ENCODE results near the gene ACOT8.
"Not testable (repeated sequence)": the region's sequence is repeated elsewhere in the genome, so short reads cannot be mapped to it uniquely, and the experiment has no call there.

Gene ACOT8

GRCh38 chr20:45813489-45813888 lies 43.7 kb downstream of the ACOT8 start:
- no peak for TF ChIP-seq CTCF (IDR thresholded peaks at IDR 0.05; ENCODE audit: control insufficient read depth, insufficient read depth, low read depth, low read length, missing control alignments)
- peak overlapping the region; percentile 91 for H3K4me3 ChIP-seq (ENCODE audit: control insufficient read depth, low read depth, low read length)
- no peak for DNase-seq (ENCODE audit: low read depth)

- DNase-seq (ENCODE audit: low read depth) = no peak
- no peak for TF ChIP-seq CTCF (IDR thresholded peaks at IDR 0.05; ENCODE audit: control insufficient read depth, insufficient read depth, low read depth, low read length, missing control alignments)
- peak overlapping the region; percentile 91 for H3K4me3 ChIP-seq (ENCODE audit: control insufficient read depth, low read depth, low read length)
Measured at GRCh38 chr20:45813006-45813340, 44.2 kb downstream of the ACOT8 start.

- peak within 1 kb of the TSS; percentile 91 for H3K4me3 ChIP-seq (ENCODE audit: control insufficient read depth, low read depth, low read length)
- no peak for TF ChIP-seq CTCF (IDR thresholded peaks at IDR 0.05; ENCODE audit: control insufficient read depth, insufficient read depth, low read depth, low read length, missing control alignments)
- peak; percentile 99 for DNase-seq (ENCODE audit: low read depth)
Measured at GRCh38 chr20:45812157-45813005, 44.8 kb downstream of the ACOT8 start, which contains the start of gene UBE2C. TSS of gene UBE2C (plus strand) at chr20:45812644. CDS start at chr20:45812696, 52 bp downstream.

- no peak overlapping the region for H3K4me3 ChIP-seq (ENCODE audit: control insufficient read depth, low read depth, low read length)
- TF ChIP-seq CTCF (IDR thresholded peaks at IDR 0.05; ENCODE audit: control insufficient read depth, insufficient read depth, low read depth, low read length, missing control alignments) = no peak
- DNase-seq (ENCODE audit: low read depth) = no peak
Measured at GRCh38 chr20:45810191-45810970, 46.8 kb downstream of the ACOT8 start.

GRCh38 chr20:45801851-45802250 lies 55.3 kb downstream of the ACOT8 start:
- H3K4me3 ChIP-seq (ENCODE audit: control insufficient read depth, low read depth, low read length) = no peak overlapping the region
- no peak for TF ChIP-seq CTCF (IDR thresholded peaks at IDR 0.05; ENCODE audit: control insufficient read depth, insufficient read depth, low read depth, low read length, missing control alignments)
- no peak for DNase-seq (ENCODE audit: low read depth)

GRCh38 chr20:45798935-45799642 lies 58.1 kb downstream of the ACOT8 start:
- no peak overlapping the region for H3K4me3 ChIP-seq (ENCODE audit: control insufficient read depth, low read depth, low read length)
- DNase-seq (ENCODE audit: low read depth) = no peak
- TF ChIP-seq CTCF (IDR thresholded peaks at IDR 0.05; ENCODE audit: control insufficient read depth, insufficient read depth, low read depth, low read length, missing control alignments) = peak; percentile 81

- not testable (repeated sequence) for DNase-seq (ENCODE audit: low read depth); H3K4me3 ChIP-seq (ENCODE audit: control insufficient read depth, low read depth, low read length)
Measured at GRCh38 chr20:45797955-45798354, 59.2 kb downstream of the ACOT8 start.

- DNase-seq (ENCODE audit: low read depth) = not testable (repeated sequence)
Measured at GRCh38 chr20:45797510-45797909, 59.7 kb downstream of the ACOT8 start.

More at GRCh38 chr20:45797510-45797909, 59.7 kb downstream of the ACOT8 start:
- not testable (repeated sequence) for H3K4me3 ChIP-seq (ENCODE audit: control insufficient read depth, low read depth, low read length)
